K562 (cell line): ENCODE data around the gene XPR1. TPM values are rescaled to one million over a fixed set of nuclear protein-coding genes. Genes with fewer than 3 reads are reported as not detected.

Experiments
- ARID1B ChIP-seq: fragments of 450-650 bp; IDR thresholded peaks from 2 replicates; pipeline ENCODE4 v1.6.1; 2016; ENCODE audit warnings: antibody characterized with exemption, mild to moderate bottlenecking, inconsistent platforms
- DPF2 ChIP-seq: fragments of 450-650 bp; IDR thresholded peaks from 2 replicates; pipeline ENCODE4 v1.6.1; 2016
- RBM25 ChIP-seq: fragments of 200-400 bp; formaldehyde crosslinking; IDR thresholded peaks from 2 replicates; pipeline ENCODE4 v1.6.1; 2018; ENCODE audit warnings: low read length, low read depth, moderate library complexity; ENCODE audit not compliant: severe bottlenecking
- SP2 ChIP-seq: IDR thresholded peaks from 2 replicates; pipeline ENCODE4 v1.6.1; 2011; ENCODE audit warnings: mild to moderate bottlenecking, low read depth, low read length, moderate library complexity; ENCODE audit not compliant: poor library complexity, severe bottlenecking; ENCODE audit errors: extremely low read depth
- SREBF1 ChIP-seq: fragments of 150-350 bp; IDR thresholded peaks from 2 replicates; pipeline ENCODE4 v1.6.1; 2014; ENCODE audit warnings: antibody characterized with exemption, low read depth, low read length, borderline replicate concordance
- U2AF1 ChIP-seq: fragments of 200-400 bp; formaldehyde crosslinking; optimal IDR thresholded peaks from 2 replicates; pipeline ENCODE3; 2017; ENCODE audit warnings: mild to moderate bottlenecking, low read depth, low read length, moderate library complexity
- ZC3H11A ChIP-seq: IDR thresholded peaks from 2 replicates; pipeline ENCODE4 v1.6.1; 2012; ENCODE audit warnings: low read depth, low read length, improper control_type of control experiment
- ZNF699 ChIP-seq: fragments of 250-450 bp; sonication (Bioruptor Pico); IDR thresholded peaks from 2 replicates; pipeline ENCODE4 v1.8.0; 2021; ENCODE audit warnings: mild to moderate bottlenecking, moderate library complexity; ENCODE audit not compliant: insufficient replicate concordance
- polyA plus RNA-seq, 8 experiments: library from polyadenylated mRNA; depleted of rRNA in 4 of 8; stranded (reverse) in 5 of 8; unstranded in 3 of 8; fragments of >200 nt; fragmentation: Nextera tagmentation in 2 of 8; fragmentation: Illumina TruSeq in 1 of 8; extraction: Ambion mirVana in 2 of 8; extraction: Trizol in 1 of 8; gene quantifications; 2 replicates each; pipeline versions ENCODE4 v1.2.1 to v1.2.3, GENCODE V29; 2011 to 2014; ENCODE audit warnings: inconsistent platforms in 1 of 8, missing spikeins in 1 of 8
- total RNA-seq, 7 experiments: library from RNA; depleted of rRNA in 6 of 7; stranded (reverse); fragments of >200 nt in 6 of 7; fragmentation: Illumina TruSeq in 2 of 7; extraction: Trizol in 2 of 7; gene quantifications; 2 replicates each; pipeline versions ENCODE4 v1.2.1 to v1.2.3, GENCODE V29; 2011 to 2021; ENCODE audit warnings: low replicate concordance in 1 of 7
- TF ChIP-seq, protein P1 (sequence below), 2 experiments: fragments of 200-800 bp in 1 of 2; sonication (Bioruptor generic) in 1 of 2; sonication (generic) in 1 of 2; formaldehyde crosslinking in 1 of 2; IDR thresholded peaks in 1 of 2; conservative IDR thresholded peaks in 1 of 2; 2 replicates each; pipeline versions ENCODE4 v1.5.0 to v1.6.1; 2016 to 2020; ENCODE audit warnings: missing compliant biosample characterization in 1 of 2, missing genetic modification characterization in 1 of 2, missing genetic modification reagents in 1 of 2
- TF ChIP-seq, protein P2 (sequence below): sonication (generic); formaldehyde crosslinking; IDR thresholded peaks from 2 replicates; pipeline ENCODE4 v1.8.1; 2022; ENCODE audit warnings: missing genetic modification reagents
- TF ChIP-seq, protein P3 (sequence below): fragments of 250-450 bp; sonication (Bioruptor Pico); IDR thresholded peaks from 2 replicates; pipeline ENCODE4 v1.9.0; 2021; ENCODE audit warnings: mild to moderate bottlenecking
- TF ChIP-seq, protein P4 (sequence below), 2 experiments: fragments of 450-650 bp in 1 of 2; sonication (generic) in 1 of 2; formaldehyde crosslinking in 1 of 2; IDR thresholded peaks in 1 of 2; conservative IDR thresholded peaks in 1 of 2; 2 replicates each; pipeline versions ENCODE4 v1.6.1 to v1.8.1; 2016 to 2023; ENCODE audit warnings: mild to moderate bottlenecking in 2 of 2, moderate library complexity in 2 of 2, inconsistent platforms in 1 of 2, missing genetic modification reagents in 1 of 2
- TF ChIP-seq, protein P5 (sequence below): sonication (generic); formaldehyde crosslinking; IDR thresholded peaks from 2 replicates; pipeline ENCODE4 v1.8.0; 2022; ENCODE audit warnings: mild to moderate bottlenecking, missing genetic modification reagents, borderline replicate concordance

Gene XPR1
- total and polyA plus RNA-seq, 9 of the 15 experiments (the other 6 are each of a cell fraction or from before 2014, with no cell fraction given), result 3.0 to 66.2 (median 38.6) TPM

DNA sequence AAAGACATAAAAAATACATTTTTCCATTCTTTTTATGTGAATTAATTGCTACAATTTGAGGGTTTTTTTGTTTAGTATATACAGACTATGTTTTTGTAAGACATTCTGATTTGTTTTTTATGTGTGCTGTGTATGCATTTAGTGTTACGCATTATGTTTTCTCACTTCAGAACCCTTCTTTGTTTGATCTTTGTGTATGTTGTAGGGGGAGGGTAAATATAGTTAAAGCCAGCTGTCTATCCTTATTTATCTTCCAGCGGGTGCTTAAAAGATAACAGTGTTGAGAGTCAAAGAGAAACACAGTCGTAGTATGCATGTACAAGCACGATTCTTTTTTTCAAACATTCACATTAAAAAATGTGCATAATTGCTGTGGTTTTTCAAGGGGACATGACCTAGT, 183.4 kb downstream of the XPR1 start (continued):
- TF ChIP-seq, protein P1, sequence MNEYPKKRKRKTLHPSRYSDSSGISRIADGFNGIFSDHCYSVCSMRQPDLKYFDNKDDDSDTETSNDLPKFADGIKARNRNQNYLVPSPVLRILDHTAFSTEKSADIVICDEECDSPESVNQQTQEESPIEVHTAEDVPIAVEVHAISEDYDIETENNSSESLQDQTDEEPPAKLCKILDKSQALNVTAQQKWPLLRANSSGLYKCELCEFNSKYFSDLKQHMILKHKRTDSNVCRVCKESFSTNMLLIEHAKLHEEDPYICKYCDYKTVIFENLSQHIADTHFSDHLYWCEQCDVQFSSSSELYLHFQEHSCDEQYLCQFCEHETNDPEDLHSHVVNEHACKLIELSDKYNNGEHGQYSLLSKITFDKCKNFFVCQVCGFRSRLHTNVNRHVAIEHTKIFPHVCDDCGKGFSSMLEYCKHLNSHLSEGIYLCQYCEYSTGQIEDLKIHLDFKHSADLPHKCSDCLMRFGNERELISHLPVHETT (CRISPR knock-in tag; conservative IDR thresholded peaks at IDR 0.05 in 1 of 2, IDR thresholded peaks at IDR 0.05 in 1 of 2), result no peak
- TF ChIP-seq, protein P2, sequence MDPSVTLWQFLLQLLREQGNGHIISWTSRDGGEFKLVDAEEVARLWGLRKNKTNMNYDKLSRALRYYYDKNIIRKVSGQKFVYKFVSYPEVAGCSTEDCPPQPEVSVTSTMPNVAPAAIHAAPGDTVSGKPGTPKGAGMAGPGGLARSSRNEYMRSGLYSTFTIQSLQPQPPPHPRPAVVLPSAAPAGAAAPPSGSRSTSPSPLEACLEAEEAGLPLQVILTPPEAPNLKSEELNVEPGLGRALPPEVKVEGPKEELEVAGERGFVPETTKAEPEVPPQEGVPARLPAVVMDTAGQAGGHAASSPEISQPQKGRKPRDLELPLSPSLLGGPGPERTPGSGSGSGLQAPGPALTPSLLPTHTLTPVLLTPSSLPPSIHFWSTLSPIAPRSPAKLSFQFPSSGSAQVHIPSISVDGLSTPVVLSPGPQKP (CRISPR knock-in tag), result no peak
- TF ChIP-seq DPF2 (peak; percentile 87; the same call in 1 of the 2 replicates), ARID1B (peak; percentile 86), U2AF1 (no peak), ZC3H11A (no peak), ZNF699 (CRISPR knock-in tag) (no peak), SREBF1 (no peak), SP2 (no peak), RBM25 (no peak)
- TF ChIP-seq, protein P3, sequence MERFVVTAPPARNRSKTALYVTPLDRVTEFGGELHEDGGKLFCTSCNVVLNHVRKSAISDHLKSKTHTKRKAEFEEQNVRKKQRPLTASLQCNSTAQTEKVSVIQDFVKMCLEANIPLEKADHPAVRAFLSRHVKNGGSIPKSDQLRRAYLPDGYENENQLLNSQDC (CRISPR knock-in tag), result no peak
- TF ChIP-seq, protein P4, sequence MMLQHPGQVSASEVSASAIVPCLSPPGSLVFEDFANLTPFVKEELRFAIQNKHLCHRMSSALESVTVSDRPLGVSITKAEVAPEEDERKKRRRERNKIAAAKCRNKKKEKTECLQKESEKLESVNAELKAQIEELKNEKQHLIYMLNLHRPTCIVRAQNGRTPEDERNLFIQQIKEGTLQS (IDR thresholded peaks at IDR 0.05), result no peak
- TF ChIP-seq, protein P4 (CRISPR knock-in tag; conservative IDR thresholded peaks at IDR 0.05), result no peak
- TF ChIP-seq, protein P5, sequence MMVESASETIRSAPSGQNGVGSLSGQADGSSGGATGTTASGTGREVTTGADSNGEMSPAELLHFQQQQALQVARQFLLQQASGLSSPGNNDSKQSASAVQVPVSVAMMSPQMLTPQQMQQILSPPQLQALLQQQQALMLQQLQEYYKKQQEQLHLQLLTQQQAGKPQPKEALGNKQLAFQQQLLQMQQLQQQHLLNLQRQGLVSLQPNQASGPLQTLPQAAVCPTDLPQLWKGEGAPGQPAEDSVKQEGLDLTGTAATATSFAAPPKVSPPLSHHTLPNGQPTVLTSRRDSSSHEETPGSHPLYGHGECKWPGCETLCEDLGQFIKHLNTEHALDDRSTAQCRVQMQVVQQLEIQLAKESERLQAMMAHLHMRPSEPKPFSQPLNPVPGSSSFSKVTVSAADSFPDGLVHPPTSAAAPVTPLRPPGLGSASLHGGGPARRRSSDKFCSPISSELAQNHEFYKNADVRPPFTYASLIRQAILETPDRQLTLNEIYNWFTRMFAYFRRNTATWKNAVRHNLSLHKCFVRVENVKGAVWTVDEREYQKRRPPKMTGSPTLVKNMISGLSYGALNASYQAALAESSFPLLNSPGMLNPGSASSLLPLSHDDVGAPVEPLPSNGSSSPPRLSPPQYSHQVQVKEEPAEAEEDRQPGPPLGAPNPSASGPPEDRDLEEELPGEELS (CRISPR knock-in tag), result no peak
- TF ChIP-seq, all 486 proteins: peak for 36
